Caco-2 (cell line): Measurements from ENCODE around the gene GDF15. TPM values are rescaled to one million over a fixed set of nuclear protein-coding genes. Genes with fewer than 3 reads are reported as not detected.

ENCODE experiments used
- BruUV-seq: library from RNA; stranded (reverse); fragments of 400-500 nt; replicated peaks from 2 replicates; lab custom pipeline; 2021; lab: Mats Ljungman, UMichigan
- CTCF ChIA-PET: fragments of 300-600 bp; sonication (Branson Sonifier 250); formaldehyde crosslinking; loops from one replicate; lab custom pipeline; 2022; ENCODE audit warnings: antibody characterized with exemption; lab: Charles Lee
- POLR2A ChIA-PET: fragments of 300-600 bp; sonication (Branson Sonifier 250); formaldehyde crosslinking; loops from one replicate; lab custom pipeline; 2022; ENCODE audit warnings: antibody characterized with exemption; lab: Charles Lee
- DNase-seq, 2 experiments: peaks; one replicate each; pipeline versions ENCODE4 v3.0.0 to v3.0.0-alpha.2; 2020 to 2022
- H3K27me3 ChIP-seq: replicated peaks from 2 replicates; pipeline ENCODE4 v1.6.0; 2011; ENCODE audit warnings: low read length; ENCODE audit not compliant: control insufficient read depth, insufficient read depth
- H3K36me3 ChIP-seq: 2 replicates; pipeline ENCODE4 v1.5.1; 2011; ENCODE audit warnings: low read length; ENCODE audit not compliant: control insufficient read depth, insufficient read depth
- H3K4me1 ChIP-seq: fragments of 250-450 bp; sonication (Bioruptor Pico); 2 replicates; pipeline ENCODE4 v1.5.1; 2020; ENCODE audit warnings: mild to moderate bottlenecking
- H3K4me3 ChIP-seq: 2 replicates; pipeline ENCODE4 v1.5.1; 2011; ENCODE audit warnings: low read depth, mild to moderate bottlenecking, control low read depth, low read length
- H3K9me3 ChIP-seq: fragments of 250-450 bp; sonication (Bioruptor Pico); 2 replicates; pipeline ENCODE4 v1.5.1; 2020; ENCODE audit warnings: mild to moderate bottlenecking, moderate library complexity
- H3K27ac Mint-ChIP-seq: one replicate; pipeline ENCODE4 v1.8.0; 2022; ENCODE audit warnings: mixed read lengths; ENCODE audit not compliant: unreplicated experiment
- H3K27me3 Mint-ChIP-seq: one replicate; pipeline ENCODE4 v1.8.0; 2022; ENCODE audit warnings: mixed read lengths; ENCODE audit not compliant: insufficient read depth, unreplicated experiment
- H3K36me3 Mint-ChIP-seq: one replicate; pipeline ENCODE4 v1.8.0; 2022; ENCODE audit warnings: mild to moderate bottlenecking, mixed read lengths; ENCODE audit not compliant: insufficient read depth, unreplicated experiment
- H3K4me1 Mint-ChIP-seq: one replicate; pipeline ENCODE4 v1.8.0; 2022; ENCODE audit warnings: low read depth, mixed read lengths; ENCODE audit not compliant: unreplicated experiment
- H3K4me3 Mint-ChIP-seq: one replicate; pipeline ENCODE4 v1.8.0; 2022; ENCODE audit warnings: mild to moderate bottlenecking, moderate library complexity, mixed read lengths; ENCODE audit not compliant: unreplicated experiment
- H3K9me3 Mint-ChIP-seq: one replicate; pipeline ENCODE4 v1.8.0; 2022; ENCODE audit warnings: mixed read lengths; ENCODE audit not compliant: unreplicated experiment
- intact Hi-C: fragments of 100-400 bp; cut with micrococcal nuclease; formaldehyde crosslinking; loops from one replicate; pipeline ENCODE4 v1.10.0; 2022; ENCODE audit not compliant: unreplicated experiment
- total RNA-seq: library from RNA; stranded (reverse); gene quantifications from 2 replicates; pipeline ENCODE4 v1.2.3, GENCODE V29; 2022
- TF ChIP-seq, protein P1 (sequence below), 2 experiments: fragments of 200-600 bp in 1 of 2; IDR thresholded peaks; 1 replicate in 1 of 2; 2 replicates in 1 of 2; pipeline versions ENCODE4 v1.5.1 to v1.8.0; 2011 to 2022; ENCODE audit warnings: antibody characterized with exemption in 1 of 2, control low read depth in 1 of 2, inconsistent platforms in 1 of 2, low read depth in 1 of 2, low read length in 1 of 2, mild to moderate bottlenecking in 1 of 2, moderate library complexity in 1 of 2; ENCODE audit not compliant: insufficient read depth in 1 of 2, severe bottlenecking in 1 of 2, unreplicated experiment in 1 of 2

The GDF15 gene
- total RNA-seq, 1 experiment from 2014 or later = 56.1 TPM

DNA sequence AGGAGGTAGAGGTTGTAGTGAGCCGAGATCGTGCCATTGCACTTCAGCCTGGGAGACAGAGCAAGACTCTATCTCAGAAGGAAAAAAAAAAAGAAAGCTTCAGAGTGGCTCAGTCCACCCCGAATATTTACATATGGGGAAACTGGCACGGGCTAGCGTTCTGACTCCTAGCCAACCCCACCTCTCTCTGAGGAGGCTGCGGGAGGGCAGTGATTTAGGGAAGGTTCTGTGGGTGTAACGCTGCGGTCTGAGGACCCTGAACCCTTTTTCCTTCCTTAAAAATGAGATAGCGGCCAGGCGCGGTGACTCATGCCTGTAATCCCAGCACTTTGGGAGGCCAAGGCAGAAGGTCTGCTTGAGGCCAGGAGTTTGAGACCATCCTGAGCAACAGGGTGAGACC, 6.5 kb downstream of the GDF15 start:
- no peaks in the 10 kb centered on the region for H3K9me3 Mint-ChIP-seq
- CTCF ChIA-PET = interaction anchor here (0.6 kb wide), 1 partner anchor 63 kb away, joined by 3 read pairs; no protein-coding TSS in a partner anchor
- H3K4me3 Mint-ChIP-seq = no peak overlapping the region
- Histone ChIP-seq H3K9me3 (no peaks in the 10 kb centered on the region), H3K27me3 (no peaks in the 10 kb centered on the region), H3K4me1 (no peaks in the 10 kb centered on the region), H3K4me3 (no peak overlapping the region), H3K36me3 (peaks cover 7% of the 10 kb centered on the region)
- no peaks in the 10 kb centered on the region for H3K27me3 Mint-ChIP-seq
- TF ChIP-seq, protein P1, sequence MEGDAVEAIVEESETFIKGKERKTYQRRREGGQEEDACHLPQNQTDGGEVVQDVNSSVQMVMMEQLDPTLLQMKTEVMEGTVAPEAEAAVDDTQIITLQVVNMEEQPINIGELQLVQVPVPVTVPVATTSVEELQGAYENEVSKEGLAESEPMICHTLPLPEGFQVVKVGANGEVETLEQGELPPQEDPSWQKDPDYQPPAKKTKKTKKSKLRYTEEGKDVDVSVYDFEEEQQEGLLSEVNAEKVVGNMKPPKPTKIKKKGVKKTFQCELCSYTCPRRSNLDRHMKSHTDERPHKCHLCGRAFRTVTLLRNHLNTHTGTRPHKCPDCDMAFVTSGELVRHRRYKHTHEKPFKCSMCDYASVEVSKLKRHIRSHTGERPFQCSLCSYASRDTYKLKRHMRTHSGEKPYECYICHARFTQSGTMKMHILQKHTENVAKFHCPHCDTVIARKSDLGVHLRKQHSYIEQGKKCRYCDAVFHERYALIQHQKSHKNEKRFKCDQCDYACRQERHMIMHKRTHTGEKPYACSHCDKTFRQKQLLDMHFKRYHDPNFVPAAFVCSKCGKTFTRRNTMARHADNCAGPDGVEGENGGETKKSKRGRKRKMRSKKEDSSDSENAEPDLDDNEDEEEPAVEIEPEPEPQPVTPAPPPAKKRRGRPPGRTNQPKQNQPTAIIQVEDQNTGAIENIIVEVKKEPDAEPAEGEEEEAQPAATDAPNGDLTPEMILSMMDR (IDR thresholded peaks at IDR 0.05; ENCODE audit: insufficient read depth in 1 of 2, low read depth in 1 of 2, low read length in 1 of 2, severe bottlenecking in 1 of 2, unreplicated experiment in 1 of 2) = no peak
- H3K4me1 Mint-ChIP-seq = no peaks in the 10 kb centered on the region
- POLR2A ChIA-PET = no interaction called here
- H3K36me3 Mint-ChIP-seq = peaks cover 39% of the 10 kb centered on the region
- DNase-seq = no peak
- no TSS peak for BruUV-seq
- intact Hi-C loops = no loop called here
- H3K27ac Mint-ChIP-seq = peak overlapping the region; percentile 32

DNA sequence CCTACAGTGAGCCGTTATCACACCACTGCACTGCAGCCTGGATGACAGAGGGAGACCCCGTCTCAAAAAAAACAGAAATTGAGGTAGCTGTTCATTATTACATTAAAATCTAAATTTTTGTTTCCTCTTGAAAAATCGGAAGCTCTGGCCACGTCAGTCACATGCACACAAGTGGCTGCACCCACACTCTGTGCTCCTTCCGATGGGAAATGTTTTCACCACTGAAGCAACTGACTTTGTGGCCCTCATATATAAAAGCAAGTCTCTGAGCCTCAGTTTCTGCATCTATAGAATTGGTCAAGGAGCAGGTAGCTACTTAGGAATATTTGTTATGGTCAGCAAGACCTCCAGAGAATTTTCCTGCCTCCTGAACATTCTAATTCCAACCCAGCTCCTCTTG, 7.0 kb downstream of the GDF15 start:
- Histone ChIP-seq H3K27me3 (no peaks in the 10 kb centered on the region), H3K9me3 (no peaks in the 10 kb centered on the region), H3K4me3 (no peak overlapping the region), H3K36me3 (peaks cover 7% of the 10 kb centered on the region), H3K4me1 (no peaks in the 10 kb centered on the region)
- BruUV-seq = no TSS peak
- H3K9me3 Mint-ChIP-seq = no peaks in the 10 kb centered on the region
- H3K4me1 Mint-ChIP-seq = no peaks in the 10 kb centered on the region
- TF ChIP-seq, protein P1 (IDR thresholded peaks at IDR 0.05; ENCODE audit: insufficient read depth in 1 of 2, low read depth in 1 of 2, low read length in 1 of 2, severe bottlenecking in 1 of 2, unreplicated experiment in 1 of 2) = no peak
- ChIA-PET CTCF (interaction anchor here (0.6 kb wide), 1 partner anchor 64 kb away, joined by 3 read pairs; no protein-coding TSS in a partner anchor), POLR2A (no interaction called here)
- no peak overlapping the region for H3K4me3 Mint-ChIP-seq
- no peak overlapping the region for H3K27ac Mint-ChIP-seq
- H3K27me3 Mint-ChIP-seq = no peaks in the 10 kb centered on the region
- peaks cover 34% of the 10 kb centered on the region for H3K36me3 Mint-ChIP-seq
- no peak for DNase-seq
- intact Hi-C loops = no loop called here

DNA sequence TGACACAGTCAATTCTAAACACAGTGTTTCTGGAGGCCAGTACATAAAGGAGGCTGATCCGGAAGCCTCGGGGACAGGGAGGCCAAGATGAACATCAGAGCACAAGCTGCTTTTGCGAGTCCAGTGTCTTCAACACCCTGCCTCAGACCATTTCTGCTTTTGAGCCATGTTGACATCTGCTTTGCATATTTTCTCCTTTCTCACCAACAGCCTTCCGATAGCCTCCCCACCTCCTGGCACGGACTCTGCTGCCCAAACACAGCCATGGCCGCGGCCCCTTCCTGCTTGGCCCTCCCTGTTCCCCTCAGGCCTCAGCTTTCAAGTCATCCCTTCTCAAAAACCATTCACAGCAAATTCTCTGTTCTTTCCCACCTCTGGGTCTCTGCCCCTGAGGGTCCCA, 7.9 kb downstream of the GDF15 start:
- Histone ChIP-seq H3K36me3 (no peaks in the 10 kb centered on the region), H3K4me3 (no peak overlapping the region), H3K4me1 (no peaks in the 10 kb centered on the region), H3K27me3 (no peaks in the 10 kb centered on the region), H3K9me3 (no peaks in the 10 kb centered on the region)
- Mint-ChIP-seq H3K4me3 (no peak overlapping the region), H3K27ac (no peak overlapping the region), H3K9me3 (no peaks in the 10 kb centered on the region), H3K27me3 (no peaks in the 10 kb centered on the region), H3K4me1 (no peaks in the 10 kb centered on the region), H3K36me3 (peaks cover 25% of the 10 kb centered on the region)
- ChIA-PET POLR2A (no interaction called here), CTCF (no interaction called here)
- intact Hi-C loops = no loop called here
- no TSS peak for BruUV-seq
- TF ChIP-seq, protein P1 (IDR thresholded peaks at IDR 0.05; ENCODE audit: insufficient read depth in 1 of 2, low read depth in 1 of 2, low read length in 1 of 2, severe bottlenecking in 1 of 2, unreplicated experiment in 1 of 2) = no peak
- DNase-seq = no peak
